AG10803 (cell line): ENCODE data around the gene NRG2.

ENCODE experiments used
- DNase-seq: peaks from one replicate; pipeline ENCODE4 v3.0.0; 2010; ENCODE audit warnings: low read depth
- H3K4me3 ChIP-seq: 2 replicates; pipeline ENCODE4 v1.5.1; 2011; ENCODE audit warnings: mild to moderate bottlenecking, low read length, control low read depth
- TF ChIP-seq, protein P1 (sequence below): conservative IDR thresholded peaks from 2 replicates; pipeline ENCODE4 v1.5.1; 2011; ENCODE audit warnings: mild to moderate bottlenecking, low read length, control low read depth, inconsistent platforms

Gene NRG2

DNA sequence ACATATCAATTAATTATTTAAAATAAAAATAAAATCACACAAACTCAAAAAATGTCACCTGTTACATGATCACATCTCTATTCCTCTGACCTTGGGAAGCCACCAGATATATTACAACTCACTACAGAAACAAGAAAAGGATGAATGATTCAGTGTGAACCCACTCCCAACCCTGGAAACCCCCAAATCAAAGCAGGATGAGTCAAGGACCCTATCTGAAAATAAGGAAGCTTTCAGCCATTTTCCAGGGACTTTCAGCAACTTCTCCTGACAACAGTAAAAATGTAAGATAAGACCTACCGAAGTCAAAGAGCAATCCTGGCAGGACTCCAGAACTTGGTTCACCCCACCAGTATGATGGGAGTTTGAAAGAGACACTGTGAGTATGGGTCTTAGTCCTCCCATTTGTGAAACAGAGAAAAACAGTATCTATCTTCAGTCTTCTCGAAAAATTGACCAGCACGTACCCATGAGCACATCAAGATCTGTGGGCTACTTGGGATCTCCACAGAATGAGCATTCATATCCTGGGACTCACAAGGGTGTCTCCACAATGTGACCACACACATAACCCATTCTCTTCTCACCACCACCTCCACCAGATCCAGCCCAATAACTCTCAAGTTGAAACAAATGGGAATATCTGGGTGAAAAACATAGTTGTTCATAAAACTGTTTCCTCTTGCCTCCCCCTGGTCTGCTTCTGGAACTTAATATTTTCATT lies 9.9 kb downstream of the NRG2 start:
- no peak overlapping the region for H3K4me3 ChIP-seq
- TF ChIP-seq, protein P1, sequence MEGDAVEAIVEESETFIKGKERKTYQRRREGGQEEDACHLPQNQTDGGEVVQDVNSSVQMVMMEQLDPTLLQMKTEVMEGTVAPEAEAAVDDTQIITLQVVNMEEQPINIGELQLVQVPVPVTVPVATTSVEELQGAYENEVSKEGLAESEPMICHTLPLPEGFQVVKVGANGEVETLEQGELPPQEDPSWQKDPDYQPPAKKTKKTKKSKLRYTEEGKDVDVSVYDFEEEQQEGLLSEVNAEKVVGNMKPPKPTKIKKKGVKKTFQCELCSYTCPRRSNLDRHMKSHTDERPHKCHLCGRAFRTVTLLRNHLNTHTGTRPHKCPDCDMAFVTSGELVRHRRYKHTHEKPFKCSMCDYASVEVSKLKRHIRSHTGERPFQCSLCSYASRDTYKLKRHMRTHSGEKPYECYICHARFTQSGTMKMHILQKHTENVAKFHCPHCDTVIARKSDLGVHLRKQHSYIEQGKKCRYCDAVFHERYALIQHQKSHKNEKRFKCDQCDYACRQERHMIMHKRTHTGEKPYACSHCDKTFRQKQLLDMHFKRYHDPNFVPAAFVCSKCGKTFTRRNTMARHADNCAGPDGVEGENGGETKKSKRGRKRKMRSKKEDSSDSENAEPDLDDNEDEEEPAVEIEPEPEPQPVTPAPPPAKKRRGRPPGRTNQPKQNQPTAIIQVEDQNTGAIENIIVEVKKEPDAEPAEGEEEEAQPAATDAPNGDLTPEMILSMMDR = no peak
- DNase-seq = no peak

GRCh38 chr5:140032296-140032695 lies 10.8 kb downstream of the NRG2 start:
- no peak for DNase-seq
- H3K4me3 ChIP-seq = no peak overlapping the region
- TF ChIP-seq, protein P1 = no peak

DNA sequence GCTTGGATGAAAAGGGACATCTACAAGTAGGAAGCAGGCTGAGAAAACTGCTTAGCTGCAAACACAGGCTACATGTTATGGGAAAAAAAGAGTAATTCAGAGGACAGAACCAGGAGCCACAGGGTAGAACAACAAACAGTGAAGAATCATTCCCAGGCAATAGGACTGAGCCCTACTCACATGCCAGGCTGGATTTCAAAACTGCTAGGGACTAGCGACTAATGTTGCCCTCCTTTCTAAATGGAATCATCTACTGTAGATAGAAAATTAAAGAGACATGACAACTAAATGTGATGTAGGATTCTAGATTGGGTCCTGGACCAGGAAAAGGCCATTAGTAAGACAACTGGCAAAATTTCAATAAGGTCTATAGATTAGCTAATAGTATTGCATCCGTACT lies 15.3 kb downstream of the NRG2 start:
- no peak overlapping the region for H3K4me3 ChIP-seq
- no peak for DNase-seq
- TF ChIP-seq, protein P1 = no peak

- no peak for DNase-seq
- H3K4me3 ChIP-seq = no peak overlapping the region
- TF ChIP-seq, protein P1 = no peak
Observed at GRCh38 chr5:140025736-140026135, 17.4 kb downstream of the NRG2 start.

DNA sequence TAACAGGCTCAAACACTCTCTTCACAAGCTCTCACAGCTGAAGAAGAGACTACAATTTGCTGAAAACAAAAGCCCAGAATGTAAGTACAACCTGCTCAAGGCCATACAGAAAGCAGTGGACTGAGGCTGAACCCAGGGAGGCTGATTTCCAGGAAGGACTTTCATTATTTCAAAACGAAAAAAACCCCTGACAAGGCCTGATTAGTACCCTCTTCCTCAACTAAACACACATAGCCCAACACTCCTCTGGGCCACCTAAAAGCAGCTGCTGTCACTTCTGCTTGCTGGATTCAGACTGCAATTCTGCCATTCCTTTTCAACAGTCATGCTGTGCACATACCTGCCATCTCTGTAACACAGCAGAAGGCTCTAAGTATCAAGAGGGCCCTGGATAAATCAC lies 18.2 kb downstream of the NRG2 start:
- TF ChIP-seq, protein P1 = no peak
- no peak overlapping the region for H3K4me3 ChIP-seq
- no peak for DNase-seq

- H3K4me3 ChIP-seq = no peak overlapping the region
- TF ChIP-seq, protein P1 = no peak
- DNase-seq = no peak
Observed at GRCh38 chr5:140023611-140024191, 19.4 kb downstream of the NRG2 start.

GRCh38 chr5:140020601-140021177 lies 22.4 kb downstream of the NRG2 start:
- peak; percentile 9 for DNase-seq
- no peak overlapping the region for H3K4me3 ChIP-seq
- TF ChIP-seq, protein P1 = no peak
